SU-DHL-6 (cell line): ENCODE measurements around the gene GPR4.
A peak's percentile ranks its signal among the peaks of the same experiment; 100 is the strongest.

ENCODE experiments used
- H2AFZ ChIP-seq: fragments of 200-600 bp; sonication (generic); 2 replicates; pipeline ENCODE4 v1.6.1; 2014; ENCODE audit warnings: low read depth, mild to moderate bottlenecking, moderate library complexity, mixed read lengths, antibody characterized with exemption, low read length; ENCODE audit not compliant: severe bottlenecking
- H3F3A ChIP-seq: fragments of 200-600 bp; shearing (Covaris generic); 2 replicates; pipeline ENCODE4 v1.6.0; 2016; ENCODE audit warnings: antibody characterized with exemption, mild to moderate bottlenecking; ENCODE audit not compliant: insufficient read depth
- H3K27ac ChIP-seq: fragments of 200-600 bp; sonication (generic); 2 replicates; pipeline ENCODE4 v1.5.1; 2016; ENCODE audit warnings: low read depth, mild to moderate bottlenecking, low read length, moderate library complexity, mixed read lengths
- H3K27me3 ChIP-seq: fragments of 200-600 bp; sonication (generic), shearing (Covaris generic); 2 replicates; pipeline ENCODE4 v1.6.0; 2014; ENCODE audit warnings: mild to moderate bottlenecking, low read length
- H3K36me3 ChIP-seq: fragments of 200-600 bp; sonication (generic); 2 replicates; pipeline ENCODE4 v1.6.1; 2014; ENCODE audit warnings: mild to moderate bottlenecking, low read length, mixed read lengths
- H3K4me2 ChIP-seq: fragments of 300-600, 200-600 bp; shearing (Covaris generic), sonication (generic); 2 replicates; pipeline ENCODE4 v1.6.0; 2014; ENCODE audit warnings: low read length, low read depth, mild to moderate bottlenecking; ENCODE audit not compliant: poor library complexity, severe bottlenecking
- H3K4me3 ChIP-seq: fragments of 200-600 bp; sonication (generic); 2 replicates; pipeline ENCODE4 v1.5.1; 2014; ENCODE audit warnings: antibody characterized with exemption, low read length, mild to moderate bottlenecking, mixed read lengths; ENCODE audit not compliant: insufficient read depth, poor library complexity, severe bottlenecking
- H3K79me2 ChIP-seq: fragments of 200-600 bp; sonication (generic); 2 replicates; pipeline ENCODE4 v1.6.1; 2014; ENCODE audit warnings: mild to moderate bottlenecking, low read length, moderate library complexity; ENCODE audit not compliant: insufficient read depth
- H3K9ac ChIP-seq: fragments of 200-600 bp; sonication (generic); 2 replicates; pipeline ENCODE4 v1.7.0; 2014; ENCODE audit warnings: mild to moderate bottlenecking, low read length
- H3K9me2 ChIP-seq: fragments of 200-600 bp; sonication (generic); replicated peaks from 2 replicates; pipeline ENCODE4 v1.6.1; 2014; ENCODE audit warnings: low read length; ENCODE audit not compliant: insufficient read depth
- H3K9me3 ChIP-seq: fragments of 200-600 bp; sonication (generic); 2 replicates; pipeline ENCODE4 v1.6.1; 2014; ENCODE audit warnings: low read length, mixed read lengths; ENCODE audit not compliant: insufficient read depth
- H4K20me1 ChIP-seq: fragments of 200-600 bp; sonication (generic); 2 replicates; pipeline ENCODE4 v1.6.1; 2014; ENCODE audit warnings: low read depth, mild to moderate bottlenecking, antibody characterized with exemption, low read length, moderate library complexity, mixed read lengths
- EZH2phosphoT487 ChIP-seq: fragments of 200-600 bp; sonication (generic), shearing (Covaris generic); conservative IDR thresholded peaks from 2 replicates; pipeline ENCODE4 v1.6.1; 2018; ENCODE audit warnings: mild to moderate bottlenecking, antibody characterized with exemption, low read length, moderate library complexity, mixed read lengths
- TF ChIP-seq, protein P1 (sequence below): fragments of 200-600 bp; sonication (generic); IDR thresholded peaks from one replicate; pipeline ENCODE4 v1.5.1; 2017; ENCODE audit warnings: antibody characterized with exemption, mild to moderate bottlenecking, low read length, moderate library complexity; ENCODE audit not compliant: insufficient read depth, poor library complexity, severe bottlenecking

Gene GPR4

GRCh38 chr19:45571457-45572220 is 30.4 kb downstream of the GPR4 start:
- peaks cover 5% of the 10 kb centered on the region; the same call in 1 of the 2 replicates for H3F3A ChIP-seq
- no peaks in the 10 kb centered on the region for H3K9me3 ChIP-seq
- TF ChIP-seq EZH2phosphoT487 = no peak
- TF ChIP-seq, protein P1, sequence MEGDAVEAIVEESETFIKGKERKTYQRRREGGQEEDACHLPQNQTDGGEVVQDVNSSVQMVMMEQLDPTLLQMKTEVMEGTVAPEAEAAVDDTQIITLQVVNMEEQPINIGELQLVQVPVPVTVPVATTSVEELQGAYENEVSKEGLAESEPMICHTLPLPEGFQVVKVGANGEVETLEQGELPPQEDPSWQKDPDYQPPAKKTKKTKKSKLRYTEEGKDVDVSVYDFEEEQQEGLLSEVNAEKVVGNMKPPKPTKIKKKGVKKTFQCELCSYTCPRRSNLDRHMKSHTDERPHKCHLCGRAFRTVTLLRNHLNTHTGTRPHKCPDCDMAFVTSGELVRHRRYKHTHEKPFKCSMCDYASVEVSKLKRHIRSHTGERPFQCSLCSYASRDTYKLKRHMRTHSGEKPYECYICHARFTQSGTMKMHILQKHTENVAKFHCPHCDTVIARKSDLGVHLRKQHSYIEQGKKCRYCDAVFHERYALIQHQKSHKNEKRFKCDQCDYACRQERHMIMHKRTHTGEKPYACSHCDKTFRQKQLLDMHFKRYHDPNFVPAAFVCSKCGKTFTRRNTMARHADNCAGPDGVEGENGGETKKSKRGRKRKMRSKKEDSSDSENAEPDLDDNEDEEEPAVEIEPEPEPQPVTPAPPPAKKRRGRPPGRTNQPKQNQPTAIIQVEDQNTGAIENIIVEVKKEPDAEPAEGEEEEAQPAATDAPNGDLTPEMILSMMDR = no peak
- H3K9me2 ChIP-seq = no peaks in the 10 kb centered on the region
- peaks cover 40% of the 10 kb centered on the region for H3K79me2 ChIP-seq
- H3K9ac ChIP-seq = no peak overlapping the region
- no peaks in the 10 kb centered on the region for H3K27me3 ChIP-seq
- no peak overlapping the region for H2AFZ ChIP-seq
- no peak overlapping the region for H3K4me3 ChIP-seq
- no peak overlapping the region for H3K4me2 ChIP-seq
- H4K20me1 ChIP-seq = no peaks in the 10 kb centered on the region
- H3K27ac ChIP-seq = no peak overlapping the region
- H3K36me3 ChIP-seq = no peaks in the 10 kb centered on the region

DNA sequence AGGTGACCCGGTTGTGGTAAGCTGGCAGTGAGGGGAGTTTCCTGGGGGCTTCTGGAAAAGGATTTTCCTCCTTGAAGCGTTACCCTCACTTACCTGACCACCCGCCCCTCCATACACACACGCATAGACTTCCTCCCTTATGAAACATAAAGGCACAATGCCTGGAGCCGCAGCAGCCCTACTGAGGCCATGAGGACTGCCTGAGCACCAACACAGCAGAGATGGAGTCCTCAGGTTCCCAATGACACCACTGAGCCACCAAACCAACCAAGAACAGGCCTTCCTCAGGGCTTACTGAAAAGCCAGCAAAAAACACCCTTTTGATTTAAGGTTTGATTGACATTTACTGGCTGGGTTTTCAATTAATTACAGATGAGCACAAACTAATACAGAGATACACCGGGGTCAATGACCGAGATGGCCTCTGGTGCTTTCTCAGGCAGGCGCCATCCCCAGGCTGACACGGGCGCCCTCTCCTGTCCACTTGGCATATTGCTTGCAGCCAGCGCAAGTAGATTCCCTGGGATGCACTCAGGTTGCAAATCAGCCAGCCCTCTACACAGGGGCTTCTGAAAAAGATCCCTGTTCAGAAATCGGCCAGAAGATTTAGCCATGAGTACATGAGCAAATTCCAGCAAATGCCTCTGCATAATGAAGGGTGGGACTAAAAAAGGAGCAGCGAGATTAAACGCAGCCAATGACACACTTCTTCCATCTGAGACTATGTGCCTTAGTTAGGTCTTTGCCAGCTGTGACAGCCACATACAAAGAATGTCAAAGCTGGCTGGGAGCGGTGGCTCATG is 32.2 kb downstream of the GPR4 start:
- Histone ChIP-seq H2AFZ (no peak overlapping the region), H3K4me2 (no peak overlapping the region), H3K79me2 (peaks cover 33% of the 10 kb centered on the region), H3K9me3 (no peaks in the 10 kb centered on the region), H3K36me3 (no peaks in the 10 kb centered on the region), H3K9ac (no peak overlapping the region), H3K9me2 (no peaks in the 10 kb centered on the region), H3K4me3 (no peak overlapping the region), H3K27me3 (no peaks in the 10 kb centered on the region), H3K27ac (no peak overlapping the region), H3F3A (peaks cover 5% of the 10 kb centered on the region; the same call in 1 of the 2 replicates), H4K20me1 (no peaks in the 10 kb centered on the region)
- TF ChIP-seq EZH2phosphoT487 = no peak
- TF ChIP-seq, protein P1 = peak; percentile 58

- Histone ChIP-seq H3K9me3 (no peaks in the 10 kb centered on the region), H3K9ac (no peak overlapping the region), H3K4me2 (no peak overlapping the region), H4K20me1 (no peaks in the 10 kb centered on the region), H3F3A (peaks cover 5% of the 10 kb centered on the region; the same call in 1 of the 2 replicates), H3K79me2 (peaks cover 26% of the 10 kb centered on the region; the same call in 1 of the 2 replicates), H3K9me2 (no peaks in the 10 kb centered on the region), H3K36me3 (no peaks in the 10 kb centered on the region), H3K27me3 (no peaks in the 10 kb centered on the region), H3K4me3 (no peak overlapping the region), H2AFZ (no peak overlapping the region), H3K27ac (no peak overlapping the region)
- no peak for TF ChIP-seq EZH2phosphoT487
- TF ChIP-seq, protein P1 = no peak
Measured at GRCh38 chr19:45568732-45569131, 33.3 kb downstream of the GPR4 start.
